ENCODE measurements around the gene ATG7. TPM values are rescaled to one million over a fixed set of nuclear protein-coding genes. Genes with fewer than 3 reads are reported as not detected.

Gene ATG7
- total and polyA plus RNA-seq, 10 of the 15 experiments (the other 5 are each of a cell fraction or from before 2014, with no cell fraction given) = 13.5 to 49.5 (median 26.4) TPM

GRCh38 chr3:11285471-11285870, 13.3 kb downstream of the ATG7 start:
- DNase-seq (ENCODE audit: low read depth, low spot score) (no peak), ATAC-seq (no peak), FAIRE-seq (no peak)
- no TSS peak for BruUV-seq (replicated peaks)
- Histone ChIP-seq H3K79me2 (ENCODE audit: control insufficient read depth, insufficient read depth, low read length) (peaks cover 2% of the 10 kb centered on the region), H3K27ac (ENCODE audit: control insufficient read depth, insufficient read depth) (no peak overlapping the region), H3K4me2 (ENCODE audit: control insufficient read depth, insufficient read depth) (no peak overlapping the region), H3K4me3 (no peak overlapping the region), H3K9ac (ENCODE audit: control insufficient read depth, insufficient read depth, low read length) (no peak overlapping the region), H3K36me3 (ENCODE audit: control insufficient read depth in 2 of 2, insufficient read depth in 2 of 2, low read length in 1 of 2) (peaks cover 3 to 5% of the 10 kb centered on the region in 2 experiments; a peak in 3 of 4 replicates), H4K20me1 (ENCODE audit: control insufficient read depth, insufficient read depth) (no peaks in the 10 kb centered on the region), H3K27me3 (replicated peaks in 1 of 2; ENCODE audit: control insufficient read depth in 2 of 2, insufficient read depth in 2 of 2, low read length in 1 of 2) (no peaks in the 10 kb centered on the region), H2AFZ (ENCODE audit: control insufficient read depth, low read depth, low read length) (no peak overlapping the region), H3K4me1 (ENCODE audit: control insufficient read depth, insufficient read depth, low read length) (peaks cover 27% of the 10 kb centered on the region), H3K9me3 (replicated peaks; ENCODE audit: control insufficient read depth, insufficient read depth, low read length) (no peaks in the 10 kb centered on the region)
- CTCF ChIA-PET = interaction anchor here (0.8 to 5.2 kb wide), 2 partner anchors 12 to 49 kb away, joined by 3 to 32 read pairs; partner anchors contain the start of gene ATG7
- 59% methylated on average over 2 of the region's 2 CpGs for WGBS (ENCODE audit: insufficient coverage, insufficient replicate concordance, low lambda C conversion rate, missing lambda C conversion rate)
- RAD21 ChIA-PET (ENCODE audit: unreplicated experiment) = interaction anchor here (1.2 kb wide), 1 partner anchor 14 kb away, joined by 3 read pairs; the partner anchor contains the start of gene ATG7
- TF ChIP-seq STAT3 (IDR thresholded peaks at IDR 0.05; ENCODE audit: low read depth, low read length) (no peak), PRDM15 (CRISPR knock-in tag; IDR thresholded peaks at IDR 0.05) (no peak), CTCF (IDR thresholded peaks at IDR 0.05 in 2 of 3, conservative IDR thresholded peaks at IDR 0.05 in 1 of 3; ENCODE audit: control insufficient read depth in 2 of 3, extremely low read depth in 1 of 3, insufficient read depth in 1 of 3, low read depth in 3 of 3, low read length in 3 of 3) (no peak), RELB (IDR thresholded peaks at IDR 0.05; ENCODE audit: low read depth) (no peak)
- POLR2A ChIA-PET = interaction anchor here (1.3 kb wide), 1 partner anchor 13 kb away, joined by 3 read pairs; the partner anchor contains the start of gene ATG7
- intact Hi-C loops (cut with micrococcal nuclease; ENCODE audit: unreplicated experiment) (loop anchor here (5.0 kb wide), 1 partner anchor 48 kb away; no protein-coding TSS in a partner anchor), in situ Hi-C loops (cut with MboI) (no loop called here)
- SMC1A ChIA-PET (ENCODE audit: uncharacterized antibody, unreplicated experiment) = interaction anchor here (0.7 to 7.2 kb wide), 4 partner anchors 12 to 224 kb away, joined by 3 to 73 read pairs (median 4); partner anchors contain the start of gene ATG7
